ENCODE measurements around the gene KIAA1671.

The KIAA1671 gene

GRCh38 chr22:24953384-24954113 lies 1.0 kb downstream of the KIAA1671 start:
- no peak for DNase-seq

GRCh38 chr22:24954114-24954463 lies 1.6 kb downstream of the KIAA1671 start:
- no peak for DNase-seq

GRCh38 chr22:24954856-24955255 lies 2.3 kb downstream of the KIAA1671 start:
- no peak for DNase-seq

GRCh38 chr22:24957043-24957442 lies 4.5 kb downstream of the KIAA1671 start:
- no peak for DNase-seq

GRCh38 chr22:24961217-24961844 lies 8.8 kb downstream of the KIAA1671 start:
- DNase-seq, result no peak

- DNase-seq, result no peak
These were observed 9.6 kb downstream of the KIAA1671 start for GRCh38 chr22:24962094-24962493.

GRCh38 chr22:24962835-24963234 lies 10.3 kb downstream of the KIAA1671 start:
- DNase-seq, result no peak

GRCh38 chr22:24964441-24964840 lies 11.9 kb downstream of the KIAA1671 start:
- no peak for DNase-seq

GRCh38 chr22:24965822-24966626 lies 13.5 kb downstream of the KIAA1671 start:
- no peak for DNase-seq

- DNase-seq, result no peak
These were observed 15.6 kb downstream of the KIAA1671 start for GRCh38 chr22:24968066-24968561.

GRCh38 chr22:24969560-24970301 lies 17.2 kb downstream of the KIAA1671 start:
- no peak for DNase-seq

GRCh38 chr22:24972369-24972768 lies 19.9 kb downstream of the KIAA1671 start:
- no peak for DNase-seq

GRCh38 chr22:24973872-24974271 lies 21.4 kb downstream of the KIAA1671 start:
- no peak for DNase-seq

GRCh38 chr22:24975125-24975640 lies 22.7 kb downstream of the KIAA1671 start:
- no peak for DNase-seq

- no peak for DNase-seq
These were observed 23.4 kb downstream of the KIAA1671 start for GRCh38 chr22:24975813-24976341.

GRCh38 chr22:24976442-24977218 lies 24.1 kb downstream of the KIAA1671 start:
- no peak for DNase-seq

- no peak for DNase-seq
These were observed 25.1 kb downstream of the KIAA1671 start for GRCh38 chr22:24977370-24978221.

GRCh38 chr22:24978308-24978707 lies 25.8 kb downstream of the KIAA1671 start:
- DNase-seq, result no peak

GRCh38 chr22:24981066-24981465 lies 28.6 kb downstream of the KIAA1671 start:
- no peak for DNase-seq

- no peak for DNase-seq
These were observed 29.1 kb downstream of the KIAA1671 start for GRCh38 chr22:24981656-24982055.

Data from stimulated activated CD8-positive, alpha-beta memory T cell treated with anti-CD3 and anti-CD28 coated beads, Interleukin-4, amount 100 ng/mL, for 48 hours (primary cell).